Activated CD4-positive, alpha-beta T cell treated with anti-CD3 and anti-CD28 coated beads, Interleukin-2, amount 10 ng/mL, durations not matched to agents 7 days and 5 days (primary cell): ENCODE data around the gene IL36A. TPM values are rescaled to one million over a fixed set of nuclear protein-coding genes. Genes with fewer than 3 reads are reported as not detected.

Experiments used
- CTCF ChIA-PET: fragments of 350-600 bp; sonication (Branson Sonifier 250); formaldehyde crosslinking; loops from one replicate; lab custom pipeline; 2021; ENCODE audit warnings: antibody characterized with exemption; lab: Charles Lee
- POLR2A ChIA-PET: fragments of 350-600 bp; sonication (Branson Sonifier 250); formaldehyde crosslinking; loops from one replicate; lab custom pipeline; 2021; ENCODE audit warnings: antibody characterized with exemption; lab: Charles Lee
- DNase-seq: peaks from one replicate; pipeline ENCODE4 v3.0.0-alpha.2; 2020
- H3K27ac Mint-ChIP-seq: one replicate; pipeline ENCODE4 v1.8.0; 2021; ENCODE audit warnings: mild to moderate bottlenecking, moderate library complexity, mixed read lengths
- H3K27me3 Mint-ChIP-seq: one replicate; pipeline ENCODE4 v1.8.0; 2021; ENCODE audit warnings: mixed read lengths
- H3K36me3 Mint-ChIP-seq: one replicate; pipeline ENCODE4 v1.8.0; 2021; ENCODE audit warnings: low read depth, mixed read lengths
- H3K4me1 Mint-ChIP-seq: one replicate; pipeline ENCODE4 v1.8.0; 2021; ENCODE audit warnings: mixed read lengths
- H3K4me3 Mint-ChIP-seq: one replicate; pipeline ENCODE4 v1.8.0; 2021; ENCODE audit warnings: mild to moderate bottlenecking, moderate library complexity, mixed read lengths
- H3K9me3 Mint-ChIP-seq: one replicate; pipeline ENCODE4 v1.8.0; 2021; ENCODE audit warnings: mixed read lengths
- total RNA-seq, 2 experiments: library from RNA; stranded (reverse); gene quantifications; one replicate each; pipeline ENCODE4 v1.2.3, GENCODE V29; 2021

The IL36A gene
- total RNA-seq, 2 experiments from 2014 or later: not detected

GRCh38 chr2:113011108-113011507 lies 5.8 kb downstream of the IL36A start:
- DNase-seq: no peak
- ChIA-PET CTCF (no interaction called here), POLR2A (no interaction called here)
- H3K9me3 Mint-ChIP-seq: peaks cover 4% of the 10 kb centered on the region
- no peak overlapping the region for H3K27ac Mint-ChIP-seq
- H3K4me1 Mint-ChIP-seq: peaks cover 10% of the 10 kb centered on the region
- H3K36me3 Mint-ChIP-seq: no peaks in the 10 kb centered on the region
- H3K4me3 Mint-ChIP-seq: no peak overlapping the region
- peaks cover 3% of the 10 kb centered on the region for H3K27me3 Mint-ChIP-seq

DNA sequence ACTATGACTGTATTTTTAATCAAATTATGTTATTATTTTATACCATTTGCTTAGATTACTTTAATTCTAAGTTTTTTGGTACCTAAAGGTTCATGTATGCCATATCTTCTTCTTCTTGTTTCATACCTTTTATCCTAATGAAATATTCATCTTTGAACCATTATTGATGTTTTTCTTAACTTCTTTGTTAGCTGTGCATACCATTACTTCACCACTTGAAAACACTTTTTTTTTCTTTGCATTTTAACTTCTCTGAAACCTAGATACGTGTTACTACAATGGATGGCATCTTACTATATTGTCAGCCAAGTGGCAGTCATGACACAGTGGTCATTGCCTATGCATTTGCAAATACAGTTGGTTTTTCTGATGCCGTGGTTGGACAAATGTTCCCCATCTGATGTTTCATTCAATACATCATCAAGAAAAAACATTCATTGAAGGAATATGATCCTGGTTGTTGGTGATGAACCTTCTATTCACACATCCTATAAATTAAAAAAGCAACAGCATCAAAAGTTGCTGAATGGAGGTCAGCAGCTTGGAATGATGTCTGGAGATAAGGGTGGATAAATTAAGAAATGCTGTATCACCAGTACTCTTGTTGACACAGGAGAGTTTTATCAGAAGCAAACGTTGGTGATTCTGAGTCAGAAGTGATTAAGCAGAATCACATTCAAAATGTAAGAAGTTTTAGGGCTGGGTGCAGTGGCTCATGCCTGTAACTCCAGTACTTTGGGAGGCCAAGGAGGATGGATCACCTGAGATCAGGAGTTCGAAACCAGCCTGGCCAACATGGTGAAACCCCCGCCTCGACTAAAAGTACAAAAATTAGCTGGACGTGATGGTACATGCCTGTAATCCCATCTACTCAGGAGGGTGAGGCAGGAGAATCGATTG lies 7.4 kb downstream of the IL36A start:
- no peak overlapping the region for H3K27ac Mint-ChIP-seq
- H3K4me1 Mint-ChIP-seq: peaks cover 11% of the 10 kb centered on the region
- H3K9me3 Mint-ChIP-seq: peaks cover 4% of the 10 kb centered on the region
- POLR2A ChIA-PET: no interaction called here
- DNase-seq: no peak
- H3K27me3 Mint-ChIP-seq: peaks cover 8% of the 10 kb centered on the region
- no peak overlapping the region for H3K4me3 Mint-ChIP-seq
- CTCF ChIA-PET: interaction anchor here (0.7 to 1.5 kb wide), 2 partner anchors 28 to 170 kb away, joined by 3 to 4 read pairs; no protein-coding TSS in a partner anchor
- H3K36me3 Mint-ChIP-seq: no peaks in the 10 kb centered on the region

DNA sequence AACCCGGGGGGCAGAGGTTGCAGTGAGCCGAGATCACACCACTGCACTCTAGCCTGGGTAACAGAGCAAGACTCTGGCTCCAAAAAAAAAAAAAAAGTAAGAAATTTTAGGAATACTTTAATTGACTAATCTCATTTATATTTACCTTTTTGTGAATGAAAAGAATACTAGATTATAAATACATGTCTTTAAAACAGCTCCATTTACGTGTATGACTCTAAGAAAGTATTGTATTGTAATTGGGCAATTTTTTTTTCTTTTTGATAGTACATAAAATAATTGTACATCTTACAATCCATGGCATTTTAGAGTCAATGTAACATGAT lies 8.0 kb downstream of the IL36A start:
- ChIA-PET CTCF (interaction anchor here (0.6 to 1.5 kb wide), 3 partner anchors 28 to 873 kb away, joined by 3 to 5 read pairs (median 4); no protein-coding TSS in a partner anchor), POLR2A (no interaction called here)
- Mint-ChIP-seq H3K27ac (no peak overlapping the region), H3K9me3 (peaks cover 4% of the 10 kb centered on the region), H3K36me3 (no peaks in the 10 kb centered on the region), H3K4me1 (peaks cover 11% of the 10 kb centered on the region), H3K4me3 (no peak overlapping the region), H3K27me3 (peaks cover 8% of the 10 kb centered on the region)
- no peak for DNase-seq

GRCh38 chr2:113014067-113014466 lies 8.8 kb downstream of the IL36A start:
- Mint-ChIP-seq H3K36me3 (no peaks in the 10 kb centered on the region), H3K9me3 (peaks cover 10% of the 10 kb centered on the region), H3K27me3 (peaks cover 16% of the 10 kb centered on the region), H3K4me3 (no peak overlapping the region), H3K4me1 (peaks cover 11% of the 10 kb centered on the region), H3K27ac (no peak overlapping the region)
- no peak for DNase-seq
- ChIA-PET POLR2A (no interaction called here), CTCF (interaction anchor here (1.5 kb wide), 1 partner anchor 29 kb away, joined by 3 read pairs; no protein-coding TSS in a partner anchor)

DNA sequence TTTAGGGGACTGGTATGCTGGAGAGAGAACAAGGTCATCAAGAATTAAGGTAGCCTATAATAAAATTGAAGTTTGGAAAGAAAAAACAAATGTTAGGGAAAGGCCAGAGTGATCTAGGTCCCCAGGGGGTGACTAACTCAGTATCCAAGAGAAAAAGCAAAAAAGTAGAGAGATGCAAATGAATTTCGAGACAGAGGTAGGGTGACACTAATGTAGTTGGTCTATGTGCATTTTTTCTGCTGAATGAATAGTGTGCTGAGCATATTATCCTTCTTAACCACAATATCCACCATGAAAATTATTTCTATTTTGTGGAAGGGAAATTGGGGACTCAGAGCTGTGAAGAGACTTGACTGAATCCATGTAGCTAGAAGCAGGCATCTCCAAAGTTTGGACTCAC lies 9.8 kb downstream of the IL36A start:
- H3K4me3 Mint-ChIP-seq: no peak overlapping the region
- CTCF ChIA-PET: no interaction called here
- peaks cover 16% of the 10 kb centered on the region for H3K27me3 Mint-ChIP-seq
- POLR2A ChIA-PET: no interaction called here
- DNase-seq: no peak
- H3K4me1 Mint-ChIP-seq: peaks cover 11% of the 10 kb centered on the region
- H3K27ac Mint-ChIP-seq: no peak overlapping the region
- H3K9me3 Mint-ChIP-seq: peaks cover 12% of the 10 kb centered on the region
- H3K36me3 Mint-ChIP-seq: no peaks in the 10 kb centered on the region

- Mint-ChIP-seq H3K27me3 (peaks cover 16% of the 10 kb centered on the region), H3K4me1 (peaks cover 11% of the 10 kb centered on the region), H3K27ac (no peak overlapping the region), H3K9me3 (peaks cover 12% of the 10 kb centered on the region), H3K36me3 (no peaks in the 10 kb centered on the region), H3K4me3 (no peak overlapping the region)
- no peak for DNase-seq
- POLR2A ChIA-PET: interaction anchor here (0.6 kb wide), 1 partner anchor 53 kb away, joined by 4 read pairs; no protein-coding TSS in a partner anchor
- CTCF ChIA-PET: no interaction called here
These were observed 10.4 kb downstream of the IL36A start for GRCh38 chr2:113015655-113016054.

GRCh38 chr2:113018509-113018908 lies 13.2 kb downstream of the IL36A start:
- ChIA-PET POLR2A (no interaction called here), CTCF (no interaction called here)
- DNase-seq: no peak
- Mint-ChIP-seq H3K4me1 (peaks cover 7% of the 10 kb centered on the region), H3K4me3 (no peak overlapping the region), H3K9me3 (peaks cover 9% of the 10 kb centered on the region), H3K27me3 (peaks cover 17% of the 10 kb centered on the region), H3K27ac (no peak overlapping the region), H3K36me3 (no peaks in the 10 kb centered on the region)

- CTCF ChIA-PET: interaction anchor here (0.6 kb wide), 1 partner anchor 160 kb away, joined by 3 read pairs; no protein-coding TSS in a partner anchor
- no peak overlapping the region for H3K27ac Mint-ChIP-seq
- DNase-seq: no peak
- POLR2A ChIA-PET: no interaction called here
- peaks cover 2% of the 10 kb centered on the region for H3K4me1 Mint-ChIP-seq
- no peaks in the 10 kb centered on the region for H3K36me3 Mint-ChIP-seq
- H3K27me3 Mint-ChIP-seq: peaks cover 23% of the 10 kb centered on the region
- H3K4me3 Mint-ChIP-seq: no peak overlapping the region
- peaks cover 9% of the 10 kb centered on the region for H3K9me3 Mint-ChIP-seq
These were observed 16.1 kb downstream of the IL36A start for GRCh38 chr2:113021312-113021711.

DNA sequence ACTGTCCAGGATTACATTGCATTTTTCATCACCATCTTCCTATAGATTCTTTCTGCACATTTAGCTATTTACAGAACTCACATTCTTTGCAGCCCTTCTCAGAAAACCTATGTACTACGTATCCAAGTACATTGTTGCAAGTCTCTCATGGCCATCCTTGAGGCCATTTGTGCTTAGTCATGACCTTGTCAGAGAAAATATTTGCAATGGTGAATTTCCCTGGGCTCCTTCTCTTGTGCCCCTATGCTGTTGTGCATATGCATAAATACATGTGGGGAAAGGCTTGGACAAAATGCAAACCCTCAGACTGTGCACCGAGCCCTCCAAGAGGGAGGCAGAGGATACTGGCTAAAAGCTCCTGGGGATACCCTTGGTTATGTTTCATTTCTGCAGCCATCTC lies 19.5 kb downstream of the IL36A start:
- DNase-seq: no peak
- Mint-ChIP-seq H3K27ac (no peak overlapping the region), H3K4me3 (no peak overlapping the region), H3K9me3 (peaks cover 2% of the 10 kb centered on the region), H3K27me3 (peaks cover 29% of the 10 kb centered on the region), H3K4me1 (no peaks in the 10 kb centered on the region), H3K36me3 (no peaks in the 10 kb centered on the region)
- CTCF ChIA-PET: no interaction called here
- POLR2A ChIA-PET: no interaction called here

- no peaks in the 10 kb centered on the region for H3K36me3 Mint-ChIP-seq
- peaks cover 33% of the 10 kb centered on the region for H3K27me3 Mint-ChIP-seq
- ChIA-PET POLR2A (no interaction called here), CTCF (no interaction called here)
- no peaks in the 10 kb centered on the region for H3K4me1 Mint-ChIP-seq
- no peak overlapping the region for H3K27ac Mint-ChIP-seq
- H3K4me3 Mint-ChIP-seq: no peak overlapping the region
- H3K9me3 Mint-ChIP-seq: peaks cover 2% of the 10 kb centered on the region
- no peak for DNase-seq
These were observed 20.5 kb downstream of the IL36A start for GRCh38 chr2:113025737-113026136.

DNA sequence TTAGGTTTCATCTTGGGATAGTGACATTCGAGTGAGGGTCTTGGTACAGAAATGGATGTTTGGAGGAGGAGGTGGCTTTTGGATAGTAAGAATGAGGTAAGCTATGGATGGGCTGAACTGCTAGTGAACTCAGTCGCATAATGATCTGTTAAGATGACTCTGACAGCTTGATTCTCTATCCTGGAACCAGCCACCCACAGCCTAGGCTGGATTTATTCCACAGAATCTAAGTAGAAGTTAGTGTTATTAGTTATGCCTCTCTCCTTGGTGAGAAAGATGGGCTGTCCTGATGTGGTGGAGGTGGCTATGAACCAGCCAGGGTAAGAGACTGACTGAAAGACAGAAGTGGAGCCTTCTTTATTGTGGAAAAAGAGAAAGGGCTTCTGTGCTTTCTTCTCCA lies 22.4 kb downstream of the IL36A start:
- no peaks in the 10 kb centered on the region for H3K9me3 Mint-ChIP-seq
- no peaks in the 10 kb centered on the region for H3K36me3 Mint-ChIP-seq
- CTCF ChIA-PET: interaction anchor here (0.5 kb wide), 1 partner anchor 57 kb away, joined by 5 read pairs; no protein-coding TSS in a partner anchor
- H3K27me3 Mint-ChIP-seq: peaks cover 33% of the 10 kb centered on the region
- DNase-seq: no peak
- no peak overlapping the region for H3K27ac Mint-ChIP-seq
- no peak overlapping the region for H3K4me3 Mint-ChIP-seq
- no peaks in the 10 kb centered on the region for H3K4me1 Mint-ChIP-seq
- POLR2A ChIA-PET: no interaction called here

DNA sequence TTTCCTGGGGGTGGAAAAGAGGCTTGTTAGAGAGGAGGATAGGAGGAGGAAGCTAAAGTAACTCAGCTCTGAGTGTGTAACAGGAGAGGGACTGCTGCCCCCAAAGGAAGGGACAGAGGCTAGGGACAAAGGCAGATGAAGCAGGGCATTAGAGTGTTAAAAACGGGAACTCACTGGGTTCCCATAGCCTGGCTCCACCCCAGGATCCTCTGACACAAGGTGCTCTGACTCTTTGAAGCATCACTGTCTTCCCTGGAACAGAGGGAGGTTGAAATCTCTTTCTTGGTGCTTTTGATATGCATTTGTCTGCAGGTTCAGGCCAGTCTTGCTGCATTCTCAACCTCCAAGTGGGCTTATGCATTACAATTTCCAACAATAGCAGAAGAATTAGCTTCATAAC lies 22.9 kb downstream of the IL36A start:
- H3K4me1 Mint-ChIP-seq: no peaks in the 10 kb centered on the region
- no peaks in the 10 kb centered on the region for H3K36me3 Mint-ChIP-seq
- H3K4me3 Mint-ChIP-seq: no peak overlapping the region
- DNase-seq: no peak
- POLR2A ChIA-PET: no interaction called here
- H3K27ac Mint-ChIP-seq: no peak overlapping the region
- H3K9me3 Mint-ChIP-seq: no peaks in the 10 kb centered on the region
- CTCF ChIA-PET: interaction anchor here (0.5 kb wide), 1 partner anchor 56 kb away, joined by 5 read pairs; no protein-coding TSS in a partner anchor
- peaks cover 33% of the 10 kb centered on the region for H3K27me3 Mint-ChIP-seq

- Mint-ChIP-seq H3K27me3 (peaks cover 15% of the 10 kb centered on the region), H3K4me1 (no peaks in the 10 kb centered on the region), H3K27ac (no peak overlapping the region), H3K36me3 (no peaks in the 10 kb centered on the region), H3K9me3 (no peaks in the 10 kb centered on the region), H3K4me3 (no peak overlapping the region)
- ChIA-PET CTCF (no interaction called here), POLR2A (no interaction called here)
- DNase-seq: no peak
These were observed 27.5 kb downstream of the IL36A start for GRCh38 chr2:113032737-113033136.
